ENCODE measurements around the gene CACTIN.
"Not testable (repeated sequence)": the region's sequence is repeated elsewhere in the genome, so short reads cannot be mapped to it uniquely, and the experiment has no call there.

The CACTIN gene

GRCh38 chr19:3626473-3627350 lies at the start of gene CACTIN:
CACTIN (minus strand) TSS chr19:3626790; CDS start chr19:3626762, 28 bp downstream.
- DNase-seq (ENCODE audit: low read depth in 2 of 2), result peak; percentile 96 to 97

DNA sequence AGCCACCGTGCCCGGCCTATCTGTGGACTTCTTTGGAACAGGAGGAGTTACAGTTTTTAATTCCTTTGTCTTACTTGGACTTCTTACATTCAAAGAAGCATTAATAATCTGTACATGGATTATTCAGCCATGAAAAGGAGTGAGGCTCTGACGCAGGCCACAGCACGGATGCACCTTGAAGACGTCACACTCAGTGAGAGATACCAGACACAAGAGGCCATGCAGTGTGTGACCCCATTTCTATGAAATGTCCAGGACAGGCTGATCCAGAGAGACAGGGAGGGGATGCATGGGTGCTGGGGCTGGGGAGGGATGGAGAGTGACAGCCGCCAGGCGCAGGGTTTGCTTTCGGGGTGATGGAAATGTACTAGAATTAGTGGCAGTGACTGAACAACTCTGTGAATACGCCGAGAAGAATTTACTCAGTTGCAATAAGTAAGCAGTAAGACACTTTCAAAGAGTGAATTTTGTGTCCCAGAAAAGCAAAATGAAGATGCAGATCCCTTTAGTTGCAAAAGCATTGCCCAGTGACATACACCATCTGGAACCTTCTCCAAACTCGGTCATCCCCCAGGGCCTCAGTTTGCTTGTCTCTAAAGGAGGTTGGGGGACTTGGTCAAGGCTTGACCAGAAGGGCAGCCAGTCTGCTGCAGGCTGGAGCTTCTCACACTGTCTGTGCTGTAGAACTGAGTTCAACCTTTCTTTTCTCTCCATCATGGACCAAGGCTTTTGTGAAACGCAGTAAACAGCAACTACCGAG lies 48.4 kb upstream of the CACTIN start:
- no peak for DNase-seq (ENCODE audit: low read depth in 2 of 2)

GRCh38 chr19:3673506-3674439 lies 47.2 kb upstream of the CACTIN start:
- no peak for DNase-seq (ENCODE audit: low read depth in 2 of 2)

- no peak for DNase-seq (ENCODE audit: low read depth in 2 of 2)
Observed at GRCh38 chr19:3672993-3673392, 46.4 kb upstream of the CACTIN start.

GRCh38 chr19:3672575-3672948 lies 46.0 kb upstream of the CACTIN start:
- DNase-seq (ENCODE audit: low read depth in 2 of 2), result no peak

DNA sequence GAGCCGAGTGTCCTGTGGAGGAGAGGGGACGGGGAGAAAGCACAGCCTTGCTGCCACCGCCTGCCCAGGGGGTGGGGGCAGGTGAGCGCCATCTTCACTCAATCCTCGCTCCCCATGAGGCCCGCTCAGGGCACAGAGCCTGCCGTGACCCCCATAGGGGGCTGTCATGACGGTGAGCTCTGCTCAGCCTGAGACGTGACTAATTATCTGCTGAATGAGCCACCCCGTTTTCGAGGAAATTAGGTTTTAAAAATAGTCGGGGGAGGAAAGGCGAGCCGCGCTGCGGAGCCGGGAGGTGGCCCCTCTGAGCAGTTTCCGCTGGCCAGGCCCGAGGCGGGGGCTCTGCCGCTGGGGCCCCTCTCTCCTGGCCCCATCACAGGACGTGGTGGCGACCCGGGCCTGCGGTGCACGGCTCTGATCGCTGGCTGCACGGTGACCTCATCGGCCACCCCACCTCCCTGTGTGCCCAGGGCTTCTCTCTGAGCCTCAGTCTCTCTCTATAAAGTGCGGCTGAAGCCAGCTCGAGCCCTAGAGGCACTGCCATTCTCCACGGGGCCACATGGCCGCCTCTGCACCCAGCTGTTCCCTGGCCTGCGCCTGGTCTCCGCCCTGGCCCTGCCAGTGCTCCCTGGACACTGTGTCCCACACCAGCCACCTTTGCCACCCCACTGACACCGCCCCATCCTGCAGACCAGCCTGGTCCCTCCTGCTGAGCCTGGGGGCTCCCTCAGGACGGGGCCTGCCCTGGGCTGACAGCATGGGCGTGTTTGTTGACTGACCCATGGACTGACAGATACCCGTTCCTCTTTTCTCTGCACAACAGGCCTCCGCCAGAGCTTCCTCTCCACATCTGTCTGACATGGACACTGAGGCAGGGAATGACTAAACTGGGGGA lies 45.3 kb upstream of the CACTIN start:
- DNase-seq (ENCODE audit: low read depth in 2 of 2), result no peak

- DNase-seq (ENCODE audit: low read depth in 2 of 2), result no peak
Observed at GRCh38 chr19:3670796-3671679, 44.4 kb upstream of the CACTIN start.

- DNase-seq (ENCODE audit: low read depth in 2 of 2), result peak; percentile 34 to 35
Observed at GRCh38 chr19:3669947-3670795, 43.6 kb upstream of the CACTIN start.

DNA sequence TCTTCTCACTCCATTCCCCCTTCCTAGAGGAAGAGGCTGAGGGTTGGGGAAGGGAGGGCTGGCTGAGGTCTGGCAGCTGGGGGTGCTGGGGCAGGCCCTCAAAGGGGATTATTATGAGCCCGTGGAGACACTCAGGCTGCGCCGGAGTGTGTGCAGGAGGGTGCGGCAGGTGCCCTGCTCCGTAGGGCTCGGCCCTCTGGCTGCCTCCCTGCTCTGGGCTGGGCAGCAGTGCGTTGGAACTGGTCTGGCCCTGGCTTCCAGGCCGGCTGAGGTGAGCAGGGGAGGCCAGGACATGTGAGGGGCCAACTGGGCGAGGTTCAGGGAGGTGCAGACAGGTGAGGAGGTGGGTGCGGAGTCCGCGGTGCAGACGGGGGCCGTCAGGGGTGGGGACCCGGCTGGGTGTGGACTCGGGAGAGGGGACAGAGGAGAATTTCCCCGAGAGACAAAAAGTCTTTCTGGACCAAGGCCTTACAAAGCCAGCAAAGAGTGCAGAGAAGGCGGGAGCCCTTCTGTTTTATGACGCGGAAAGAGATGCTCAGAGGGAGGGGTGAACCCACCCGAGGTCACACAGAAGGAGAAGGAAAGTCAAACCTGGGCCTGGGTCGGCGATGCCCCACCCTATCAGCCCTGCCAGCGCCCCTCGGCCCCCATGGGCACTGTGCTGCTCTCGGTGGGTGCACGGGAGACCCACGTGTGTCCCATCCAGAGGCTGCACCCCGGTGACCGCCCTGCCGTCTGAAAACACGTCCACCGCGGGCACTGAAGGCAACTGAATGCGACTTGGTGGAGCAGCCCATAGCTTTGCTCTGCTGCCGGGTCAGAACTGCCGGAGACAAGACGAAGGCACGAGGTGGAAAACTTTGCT lies 42.7 kb upstream of the CACTIN start:
- no peak for DNase-seq (ENCODE audit: low read depth in 2 of 2)

DNA sequence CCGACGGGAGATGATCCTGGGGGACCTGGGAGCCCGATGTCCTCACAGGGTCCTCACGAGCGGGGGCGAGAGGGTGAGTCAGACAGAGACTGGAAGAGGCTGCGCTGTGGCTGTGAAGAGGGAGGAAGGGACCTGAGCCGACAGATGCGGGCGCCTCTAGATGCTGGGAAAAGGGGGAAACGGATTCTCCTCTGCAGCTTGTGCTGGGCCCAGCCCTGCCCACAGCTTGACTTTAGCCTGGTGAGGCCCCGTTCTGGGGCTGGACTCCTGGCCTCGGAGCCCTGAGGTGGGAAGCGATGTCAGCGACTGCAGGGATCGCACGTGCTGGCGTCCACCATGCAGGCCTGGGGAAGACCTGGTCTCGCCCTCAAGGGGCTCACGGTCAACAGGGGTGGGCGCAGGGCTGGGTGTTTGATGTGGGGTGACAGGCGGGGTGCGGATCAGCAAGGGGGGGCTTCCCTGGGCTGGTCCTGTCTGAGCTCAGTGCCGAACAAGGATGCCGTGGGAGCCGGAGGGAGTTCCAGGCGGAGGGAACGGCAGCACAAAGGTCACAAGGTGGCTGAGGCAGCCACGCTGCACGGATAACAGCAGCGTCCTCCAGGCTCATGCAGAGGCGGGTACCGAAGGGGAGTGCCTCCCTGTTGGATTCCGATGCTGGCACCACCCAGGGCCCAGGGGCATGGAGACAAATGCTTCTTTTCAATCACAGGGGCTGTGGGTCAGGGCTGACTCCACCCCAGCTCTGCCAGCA lies 41.9 kb upstream of the CACTIN start:
- DNase-seq (ENCODE audit: low read depth in 2 of 2), result no peak

- DNase-seq (ENCODE audit: low read depth in 2 of 2), result no peak
Observed at GRCh38 chr19:3667766-3668165, 41.2 kb upstream of the CACTIN start.

- no peak for DNase-seq (ENCODE audit: low read depth in 2 of 2)
Observed at GRCh38 chr19:3667037-3667638, 40.5 kb upstream of the CACTIN start.

- DNase-seq (ENCODE audit: low read depth in 2 of 2), result not testable (repeated sequence)
Observed at GRCh38 chr19:3666545-3666856, 39.9 kb upstream of the CACTIN start.

DNA sequence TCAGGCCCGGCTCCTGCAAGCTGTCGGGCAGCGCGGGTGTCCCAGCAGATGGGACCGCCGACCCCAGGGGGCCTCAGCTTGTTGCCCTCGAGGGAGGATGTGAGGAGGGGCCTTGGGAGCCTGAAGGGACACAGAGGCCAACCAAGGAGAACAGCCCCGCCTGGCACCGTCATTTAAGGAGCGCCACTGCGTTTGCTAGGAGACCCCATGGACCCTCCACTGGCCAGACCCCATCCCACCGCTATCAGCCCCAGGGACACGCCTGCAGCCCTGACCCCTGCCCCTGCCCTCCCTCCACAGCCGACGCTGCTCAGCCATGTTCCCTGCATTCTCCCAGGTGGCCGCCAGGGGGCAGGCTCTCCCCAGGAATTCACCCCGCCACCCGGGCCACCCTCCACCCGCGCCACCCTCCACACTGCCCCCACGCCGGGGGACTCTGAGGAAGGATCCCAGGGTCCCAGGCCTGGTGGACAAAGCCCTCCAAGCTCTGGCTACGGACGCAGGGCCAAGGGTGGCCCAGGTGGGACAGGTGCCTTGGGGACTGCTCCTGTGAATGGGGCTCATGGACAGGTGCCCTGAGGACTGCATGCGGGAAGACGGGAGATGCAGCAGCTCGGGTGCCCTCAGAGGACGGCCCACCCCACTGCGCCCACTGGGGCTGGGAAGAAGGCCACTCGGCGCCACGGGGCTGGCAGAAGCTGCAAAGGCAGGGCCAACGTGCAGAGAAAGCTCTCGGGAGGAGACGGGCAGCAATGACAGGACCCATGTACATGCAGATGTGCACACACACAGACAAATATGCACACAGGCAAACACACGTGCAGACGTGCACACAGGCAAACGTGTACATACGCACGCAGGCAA lies 39.3 kb upstream of the CACTIN start:
- DNase-seq (ENCODE audit: low read depth in 2 of 2), result no peak

GRCh38 chr19:3664879-3665642 lies 38.5 kb upstream of the CACTIN start:
- no peak for DNase-seq (ENCODE audit: low read depth in 2 of 2)

Measured in fibroblast of skin of left biceps (primary cell).